Activated CD8-positive, alpha-beta T cell treated with anti-CD3 and anti-CD28 coated beads, Interleukin-2, amount 10 ng/mL, durations not matched to agents 7 days and 5 days (primary cell): ENCODE data around the gene KCNK2. TPM values are rescaled to one million over a fixed set of nuclear protein-coding genes. Genes with fewer than 3 reads are reported as not detected.

ENCODE experiments used
- ATAC-seq: fragments of 150-1000 bp; cut with Tn5 transposase; one replicate; pipeline ENCODE4 v1.10.0; 2021; ENCODE audit warnings: moderate library complexity
- CTCF ChIA-PET: fragments of 350-600 bp; sonication (Branson Sonifier 250); formaldehyde crosslinking; loops from one replicate; lab custom pipeline; 2021; ENCODE audit warnings: antibody characterized with exemption; lab: Charles Lee
- POLR2A ChIA-PET: fragments of 350-600 bp; sonication (Branson Sonifier 250); formaldehyde crosslinking; loops from one replicate; lab custom pipeline; 2021; ENCODE audit warnings: antibody characterized with exemption; lab: Charles Lee
- DNase-seq: peaks from one replicate; pipeline ENCODE4 v3.0.0-alpha.2; 2020
- H3K27ac Mint-ChIP-seq: one replicate; pipeline ENCODE4 v1.8.0; 2021; ENCODE audit warnings: mild to moderate bottlenecking, mixed read lengths
- H3K27me3 Mint-ChIP-seq: one replicate; pipeline ENCODE4 v1.8.0; 2021; ENCODE audit warnings: low read depth, mixed read lengths
- H3K36me3 Mint-ChIP-seq: one replicate; pipeline ENCODE4 v1.8.0; 2021; ENCODE audit warnings: low read depth, mixed read lengths
- H3K4me1 Mint-ChIP-seq: one replicate; pipeline ENCODE4 v1.8.0; 2021; ENCODE audit warnings: low read depth, mixed read lengths
- H3K4me3 Mint-ChIP-seq: one replicate; pipeline ENCODE4 v1.8.0; 2021; ENCODE audit warnings: mild to moderate bottlenecking, mixed read lengths
- H3K9me3 Mint-ChIP-seq: one replicate; pipeline ENCODE4 v1.8.0; 2022; ENCODE audit warnings: mixed read lengths; ENCODE audit not compliant: insufficient read depth
- total RNA-seq, 2 experiments: library from RNA; stranded (reverse); gene quantifications; one replicate each; pipeline ENCODE4 v1.2.3, GENCODE V29; 2021

KCNK2 gene
- total RNA-seq, 2 experiments from 2014 or later, result not detected

GRCh38 chr1:215181518-215181917 is 99.0 kb downstream of the KCNK2 start:
- peaks cover 12% of the 10 kb centered on the region for H3K9me3 Mint-ChIP-seq
- DNase-seq, result no peak

GRCh38 chr1:215185067-215185620 is 102.6 kb downstream of the KCNK2 start:
- no peaks in the 10 kb centered on the region for H3K36me3 Mint-ChIP-seq
- peaks cover 8% of the 10 kb centered on the region for H3K9me3 Mint-ChIP-seq
- no peak for ATAC-seq
- H3K27me3 Mint-ChIP-seq, result no peaks in the 10 kb centered on the region
- CTCF ChIA-PET, result no interaction called here
- no peak overlapping the region for H3K27ac Mint-ChIP-seq
- H3K4me3 Mint-ChIP-seq, result no peak overlapping the region
- no peak for DNase-seq
- no peaks in the 10 kb centered on the region for H3K4me1 Mint-ChIP-seq
- POLR2A ChIA-PET, result no interaction called here

More at GRCh38 chr1:215181518-215181917, 99.0 kb downstream of the KCNK2 start:
- no peak overlapping the region for H3K27ac Mint-ChIP-seq
- H3K36me3 Mint-ChIP-seq, result no peaks in the 10 kb centered on the region
- H3K27me3 Mint-ChIP-seq, result no peaks in the 10 kb centered on the region
- ATAC-seq, result no peak
- CTCF ChIA-PET, result no interaction called here
- POLR2A ChIA-PET, result no interaction called here
- H3K4me3 Mint-ChIP-seq, result no peak overlapping the region
- H3K4me1 Mint-ChIP-seq, result no peaks in the 10 kb centered on the region

GRCh38 chr1:215188302-215188950 is 105.9 kb downstream of the KCNK2 start:
- no peak for ATAC-seq
- H3K27me3 Mint-ChIP-seq, result no peaks in the 10 kb centered on the region

GRCh38 chr1:215192306-215192705 is 109.8 kb downstream of the KCNK2 start:
- Mint-ChIP-seq H3K36me3 (no peaks in the 10 kb centered on the region), H3K4me1 (no peaks in the 10 kb centered on the region), H3K9me3 (no peaks in the 10 kb centered on the region), H3K27me3 (no peaks in the 10 kb centered on the region), H3K27ac (no peak overlapping the region), H3K4me3 (no peak overlapping the region)
- no peak for DNase-seq
- ATAC-seq, result no peak
- ChIA-PET POLR2A (no interaction called here), CTCF (no interaction called here)

More at GRCh38 chr1:215188302-215188950, 105.9 kb downstream of the KCNK2 start:
- no peaks in the 10 kb centered on the region for H3K9me3 Mint-ChIP-seq
- ChIA-PET POLR2A (no interaction called here), CTCF (no interaction called here)
- H3K4me3 Mint-ChIP-seq, result no peak overlapping the region
- H3K4me1 Mint-ChIP-seq, result no peaks in the 10 kb centered on the region
- no peak for DNase-seq
- H3K36me3 Mint-ChIP-seq, result no peaks in the 10 kb centered on the region
- H3K27ac Mint-ChIP-seq, result no peak overlapping the region

GRCh38 chr1:215198021-215198420 is 115.5 kb downstream of the KCNK2 start:
- Mint-ChIP-seq H3K36me3 (no peaks in the 10 kb centered on the region), H3K4me3 (no peak overlapping the region), H3K27ac (no peak overlapping the region), H3K27me3 (no peaks in the 10 kb centered on the region), H3K4me1 (no peaks in the 10 kb centered on the region), H3K9me3 (no peaks in the 10 kb centered on the region)
- POLR2A ChIA-PET, result no interaction called here
- ATAC-seq (no peak), DNase-seq (no peak)
- CTCF ChIA-PET, result no interaction called here

GRCh38 chr1:215200121-215200520 is 117.6 kb downstream of the KCNK2 start:
- DNase-seq (no peak), ATAC-seq (no peak)
- ChIA-PET CTCF (no interaction called here), POLR2A (no interaction called here)
- no peaks in the 10 kb centered on the region for H3K9me3 Mint-ChIP-seq
- H3K27ac Mint-ChIP-seq, result no peak overlapping the region
- H3K4me1 Mint-ChIP-seq, result no peaks in the 10 kb centered on the region
- H3K27me3 Mint-ChIP-seq, result no peaks in the 10 kb centered on the region
- no peaks in the 10 kb centered on the region for H3K36me3 Mint-ChIP-seq
- H3K4me3 Mint-ChIP-seq, result no peak overlapping the region

- no peaks in the 10 kb centered on the region for H3K9me3 Mint-ChIP-seq
- CTCF ChIA-PET, result no interaction called here
Observed at GRCh38 chr1:215201283-215201682, 118.7 kb downstream of the KCNK2 start.

GRCh38 chr1:215202868-215203267 is 120.3 kb downstream of the KCNK2 start:
- POLR2A ChIA-PET, result no interaction called here
- Mint-ChIP-seq H3K36me3 (no peaks in the 10 kb centered on the region), H3K9me3 (no peaks in the 10 kb centered on the region), H3K27me3 (no peaks in the 10 kb centered on the region), H3K4me3 (no peak overlapping the region), H3K4me1 (no peaks in the 10 kb centered on the region), H3K27ac (no peak overlapping the region)
- ATAC-seq (no peak), DNase-seq (no peak)
- CTCF ChIA-PET, result no interaction called here

More at GRCh38 chr1:215201283-215201682, 118.7 kb downstream of the KCNK2 start:
- Mint-ChIP-seq H3K4me1 (no peaks in the 10 kb centered on the region), H3K4me3 (no peak overlapping the region), H3K36me3 (no peaks in the 10 kb centered on the region), H3K27ac (no peak overlapping the region), H3K27me3 (no peaks in the 10 kb centered on the region)
- POLR2A ChIA-PET, result no interaction called here
- ATAC-seq (no peak), DNase-seq (no peak)

GRCh38 chr1:215210167-215210566 is 127.6 kb downstream of the KCNK2 start:
- no peaks in the 10 kb centered on the region for H3K27me3 Mint-ChIP-seq
- POLR2A ChIA-PET, result no interaction called here
- H3K4me3 Mint-ChIP-seq, result no peak overlapping the region
- H3K4me1 Mint-ChIP-seq, result no peaks in the 10 kb centered on the region
- ATAC-seq (no peak), DNase-seq (no peak)
- H3K27ac Mint-ChIP-seq, result no peak overlapping the region
- no peaks in the 10 kb centered on the region for H3K9me3 Mint-ChIP-seq
- no peaks in the 10 kb centered on the region for H3K36me3 Mint-ChIP-seq
- CTCF ChIA-PET, result no interaction called here

- no peaks in the 10 kb centered on the region for H3K36me3 Mint-ChIP-seq
- H3K4me3 Mint-ChIP-seq, result no peak overlapping the region
- no peak for ATAC-seq
- CTCF ChIA-PET, result no interaction called here
- POLR2A ChIA-PET, result no interaction called here
- no peaks in the 10 kb centered on the region for H3K4me1 Mint-ChIP-seq
- no peaks in the 10 kb centered on the region for H3K27me3 Mint-ChIP-seq
- H3K27ac Mint-ChIP-seq, result no peak overlapping the region
- H3K9me3 Mint-ChIP-seq, result no peaks in the 10 kb centered on the region
- no peak for DNase-seq
Observed at GRCh38 chr1:215215846-215216245, 133.3 kb downstream of the KCNK2 start.

- no peaks in the 10 kb centered on the region for H3K4me1 Mint-ChIP-seq
- no peak overlapping the region for H3K4me3 Mint-ChIP-seq
- H3K27ac Mint-ChIP-seq, result no peak overlapping the region
- no peak for ATAC-seq
- H3K27me3 Mint-ChIP-seq, result no peaks in the 10 kb centered on the region
- ChIA-PET CTCF (no interaction called here), POLR2A (no interaction called here)
- H3K36me3 Mint-ChIP-seq, result no peaks in the 10 kb centered on the region
- no peaks in the 10 kb centered on the region for H3K9me3 Mint-ChIP-seq
- no peak for DNase-seq
Observed at GRCh38 chr1:215219372-215219771, 136.8 kb downstream of the KCNK2 start.

- Mint-ChIP-seq H3K9me3 (no peaks in the 10 kb centered on the region), H3K27me3 (no peaks in the 10 kb centered on the region), H3K4me3 (no peak overlapping the region), H3K36me3 (no peaks in the 10 kb centered on the region), H3K4me1 (no peaks in the 10 kb centered on the region), H3K27ac (no peak overlapping the region)
- POLR2A ChIA-PET, result no interaction called here
- CTCF ChIA-PET, result no interaction called here
- DNase-seq, result no peak
- no peak for ATAC-seq
Observed at GRCh38 chr1:215220346-215220745, 137.8 kb downstream of the KCNK2 start.

- H3K36me3 Mint-ChIP-seq, result no peaks in the 10 kb centered on the region
- H3K4me3 Mint-ChIP-seq, result no peak overlapping the region
- H3K9me3 Mint-ChIP-seq, result no peaks in the 10 kb centered on the region
- no peak for DNase-seq
- CTCF ChIA-PET, result no interaction called here
- ATAC-seq, result no peak
- POLR2A ChIA-PET, result no interaction called here
- H3K4me1 Mint-ChIP-seq, result no peaks in the 10 kb centered on the region
- H3K27ac Mint-ChIP-seq, result no peak overlapping the region
- H3K27me3 Mint-ChIP-seq, result no peaks in the 10 kb centered on the region
Observed at GRCh38 chr1:215226757-215227156, 144.2 kb downstream of the KCNK2 start.
